WERI-Rb-1 (cell line): ENCODE measurements around the gene RGS12.

ENCODE experiments used
- DNase-seq: peaks from one replicate; pipeline ENCODE4 v3.0.0-alpha.2; 2020
- H3K27ac ChIP-seq: fragments of 250-450 bp; sonication (Bioruptor Pico); 2 replicates; pipeline ENCODE4 v1.5.1; 2020; ENCODE audit warnings: mild to moderate bottlenecking, moderate library complexity
- H3K27me3 ChIP-seq: fragments of 250-450 bp; sonication (Bioruptor Pico); 2 replicates; pipeline ENCODE4 v1.5.1; 2021; ENCODE audit warnings: mild to moderate bottlenecking, low read depth, moderate library complexity; ENCODE audit not compliant: insufficient read depth, severe bottlenecking
- H3K36me3 ChIP-seq: fragments of 250-450 bp; sonication (Bioruptor Pico); 2 replicates; pipeline ENCODE4 v1.5.1; 2020; ENCODE audit warnings: mild to moderate bottlenecking, moderate library complexity
- H3K4me3 ChIP-seq: 2 replicates; pipeline ENCODE4 v1.5.1; 2011; ENCODE audit warnings: low read depth, mild to moderate bottlenecking, control low read depth, low read length
- H3K9me3 ChIP-seq: fragments of 250-450 bp; sonication (Bioruptor Pico); 2 replicates; pipeline ENCODE4 v1.5.1; 2021; ENCODE audit warnings: mild to moderate bottlenecking, moderate library complexity; ENCODE audit not compliant: severe bottlenecking
- CTCF ChIP-seq: IDR thresholded peaks from 2 replicates; pipeline ENCODE4 v1.5.1; 2011; ENCODE audit warnings: low read depth, mild to moderate bottlenecking, control low read depth, inconsistent platforms, low read length

RGS12 gene

GRCh38 chr4:3266076-3266475, 26.7 kb upstream of the RGS12 start:
- no peaks in the 10 kb centered on the region for H3K36me3 ChIP-seq
- DNase-seq = no peak
- H3K27ac ChIP-seq = no peak overlapping the region
- H3K27me3 ChIP-seq = no peaks in the 10 kb centered on the region
- H3K4me3 ChIP-seq = no peak overlapping the region
- no peak for TF ChIP-seq CTCF
- no peaks in the 10 kb centered on the region for H3K9me3 ChIP-seq

- DNase-seq = no peak
- no peaks in the 10 kb centered on the region for H3K36me3 ChIP-seq
- TF ChIP-seq CTCF = no peak
- H3K4me3 ChIP-seq = no peak overlapping the region
- H3K27me3 ChIP-seq = no peaks in the 10 kb centered on the region
- H3K9me3 ChIP-seq = no peaks in the 10 kb centered on the region
- no peak overlapping the region for H3K27ac ChIP-seq
Observed at GRCh38 chr4:3267576-3268394, 25.0 kb upstream of the RGS12 start.

DNA sequence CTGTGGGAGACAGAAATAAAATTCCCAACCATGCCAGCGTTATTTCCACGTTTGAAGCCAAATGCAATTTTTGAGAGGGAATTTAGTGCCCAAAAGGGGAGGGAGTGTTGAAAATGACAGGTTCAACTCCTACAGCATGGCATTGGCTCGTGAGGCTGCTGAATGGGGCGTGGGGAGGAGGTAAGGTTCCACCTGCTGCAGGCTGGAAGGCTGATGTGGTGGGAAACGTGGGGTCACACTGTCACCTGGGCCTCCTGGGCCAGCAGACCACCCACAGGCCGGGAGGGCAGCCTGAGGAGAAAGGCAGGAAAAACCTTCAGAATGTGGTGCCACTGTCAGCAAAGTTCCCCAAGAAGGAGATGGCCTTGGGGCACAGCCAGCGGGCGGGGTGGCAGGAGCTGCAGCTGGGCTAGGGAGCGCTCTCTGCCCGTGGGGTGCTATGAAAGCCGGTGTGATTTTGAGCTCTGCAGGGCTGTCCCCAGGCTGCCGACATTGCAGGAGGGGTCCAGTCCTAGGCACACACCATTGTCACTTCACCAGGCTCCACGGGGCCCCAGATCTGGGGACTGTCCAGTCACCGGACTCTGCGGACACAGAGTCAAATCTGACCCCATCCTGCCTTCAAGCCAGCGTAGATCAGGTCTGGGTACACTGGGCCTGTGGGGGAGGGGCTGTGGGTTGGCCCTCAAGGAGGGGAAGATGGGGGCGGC, 24.3 kb upstream of the RGS12 start:
- DNase-seq = no peak
- H3K27me3 ChIP-seq = no peaks in the 10 kb centered on the region
- no peaks in the 10 kb centered on the region for H3K36me3 ChIP-seq
- no peak for TF ChIP-seq CTCF
- H3K27ac ChIP-seq = no peak overlapping the region
- no peaks in the 10 kb centered on the region for H3K9me3 ChIP-seq
- H3K4me3 ChIP-seq = no peak overlapping the region

- Histone ChIP-seq H3K27ac (no peak overlapping the region), H3K9me3 (no peaks in the 10 kb centered on the region), H3K27me3 (no peaks in the 10 kb centered on the region), H3K36me3 (no peaks in the 10 kb centered on the region), H3K4me3 (no peak overlapping the region)
- no peak for TF ChIP-seq CTCF
- DNase-seq = peak; percentile 8
Observed at GRCh38 chr4:3269105-3269927, 23.5 kb upstream of the RGS12 start.

DNA sequence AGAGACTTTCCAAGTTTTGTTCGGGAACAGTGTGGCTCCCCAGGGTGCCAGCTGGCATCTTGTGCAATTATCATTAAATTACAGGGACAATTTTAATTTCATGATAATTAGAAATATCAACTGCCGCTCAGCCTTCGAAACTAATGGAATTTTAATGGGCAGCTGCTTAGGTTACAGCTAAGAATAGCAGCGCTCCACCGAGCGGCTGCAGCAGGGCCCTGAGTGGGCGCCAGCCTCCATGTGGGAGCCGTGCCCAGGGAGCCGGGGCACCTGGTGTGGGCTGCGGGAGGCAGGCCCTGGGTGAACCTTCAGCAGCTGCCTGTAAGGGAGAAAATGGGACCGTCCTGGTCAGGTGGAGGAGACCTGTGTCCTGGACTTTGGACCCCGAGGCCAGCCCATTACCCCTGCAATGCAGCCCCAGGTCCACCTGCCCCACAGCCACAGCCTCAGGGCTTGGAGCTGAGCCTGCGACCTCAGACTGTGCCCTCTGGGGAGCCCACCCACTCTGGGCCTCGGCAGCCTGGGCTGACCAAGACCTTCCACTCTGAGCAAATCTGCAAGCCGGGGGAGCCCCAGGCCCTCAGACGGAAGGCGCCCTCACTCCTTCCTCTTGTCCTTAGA, 22.7 kb upstream of the RGS12 start:
- Histone ChIP-seq H3K9me3 (no peaks in the 10 kb centered on the region), H3K27me3 (no peaks in the 10 kb centered on the region), H3K36me3 (no peaks in the 10 kb centered on the region), H3K27ac (no peak overlapping the region), H3K4me3 (no peak overlapping the region)
- no peak for TF ChIP-seq CTCF
- DNase-seq = no peak
